ENCODE measurements around the gene FAM89A. TPM values are rescaled to one million over a fixed set of nuclear protein-coding genes. Genes with fewer than 3 reads are reported as not detected.
A peak's percentile ranks its signal among the peaks of the same experiment; 100 is the strongest.
"Not testable (repeated sequence)": the region's sequence is repeated elsewhere in the genome, so short reads cannot be mapped to it uniquely, and the experiment has no call there.

FAM89A gene
- total RNA-seq, 1 donor = 10.9 TPM

- no peaks in the 10 kb centered on the region for H3K27me3 ChIP-seq (ENCODE audit: insufficient read depth, low read length)
- no peak for DNase-seq (ENCODE audit: insufficient read length, low spot score, missing footprints)
- H3K4me3 ChIP-seq (ENCODE audit: insufficient read depth, low read length) = no peak overlapping the region
- no peaks in the 10 kb centered on the region for H3K36me3 ChIP-seq (ENCODE audit: insufficient read depth, low read length)
- H3K27ac ChIP-seq (ENCODE audit: low read depth, low read length) = no peak overlapping the region
- no peaks in the 10 kb centered on the region for H3K79me2 ChIP-seq (ENCODE audit: insufficient read depth, low read length)
- H3K4me2 ChIP-seq (ENCODE audit: insufficient read depth, low read length) = no peak overlapping the region
- no peak for TF ChIP-seq CTCF (IDR thresholded peaks at IDR 0.05; ENCODE audit: extremely low read depth, low read depth, low read length)
- H2AFZ ChIP-seq (ENCODE audit: low read length) = no peak overlapping the region
- no peaks in the 10 kb centered on the region for H3K9me3 ChIP-seq (ENCODE audit: low read depth, low read length)
- H4K20me1 ChIP-seq (ENCODE audit: insufficient read depth, low read length) = no peaks in the 10 kb centered on the region
- no peaks in the 10 kb centered on the region for H3K4me1 ChIP-seq (ENCODE audit: insufficient read depth, low read length)
Observed at GRCh38 chr1:231057410-231057809, 17.4 kb upstream of the FAM89A start.

- TF ChIP-seq CTCF (IDR thresholded peaks at IDR 0.05; ENCODE audit: extremely low read depth, low read depth, low read length) = no peak
- H3K27me3 ChIP-seq (ENCODE audit: insufficient read depth, low read length) = no peaks in the 10 kb centered on the region
- no peaks in the 10 kb centered on the region for H4K20me1 ChIP-seq (ENCODE audit: insufficient read depth, low read length)
- no peak overlapping the region for H3K4me2 ChIP-seq (ENCODE audit: insufficient read depth, low read length)
- H3K27ac ChIP-seq (ENCODE audit: low read depth, low read length) = no peak overlapping the region
- H3K4me1 ChIP-seq (ENCODE audit: insufficient read depth, low read length) = no peaks in the 10 kb centered on the region
- no peak overlapping the region for H3K4me3 ChIP-seq (ENCODE audit: insufficient read depth, low read length)
- no peak overlapping the region for H2AFZ ChIP-seq (ENCODE audit: low read length)
- DNase-seq (ENCODE audit: insufficient read length, low spot score, missing footprints) = no peak
- no peaks in the 10 kb centered on the region for H3K36me3 ChIP-seq (ENCODE audit: insufficient read depth, low read length)
- no peaks in the 10 kb centered on the region for H3K79me2 ChIP-seq (ENCODE audit: insufficient read depth, low read length)
- H3K9me3 ChIP-seq (ENCODE audit: low read depth, low read length) = no peaks in the 10 kb centered on the region
Observed at GRCh38 chr1:231055271-231055670, 15.2 kb upstream of the FAM89A start.

DNA sequence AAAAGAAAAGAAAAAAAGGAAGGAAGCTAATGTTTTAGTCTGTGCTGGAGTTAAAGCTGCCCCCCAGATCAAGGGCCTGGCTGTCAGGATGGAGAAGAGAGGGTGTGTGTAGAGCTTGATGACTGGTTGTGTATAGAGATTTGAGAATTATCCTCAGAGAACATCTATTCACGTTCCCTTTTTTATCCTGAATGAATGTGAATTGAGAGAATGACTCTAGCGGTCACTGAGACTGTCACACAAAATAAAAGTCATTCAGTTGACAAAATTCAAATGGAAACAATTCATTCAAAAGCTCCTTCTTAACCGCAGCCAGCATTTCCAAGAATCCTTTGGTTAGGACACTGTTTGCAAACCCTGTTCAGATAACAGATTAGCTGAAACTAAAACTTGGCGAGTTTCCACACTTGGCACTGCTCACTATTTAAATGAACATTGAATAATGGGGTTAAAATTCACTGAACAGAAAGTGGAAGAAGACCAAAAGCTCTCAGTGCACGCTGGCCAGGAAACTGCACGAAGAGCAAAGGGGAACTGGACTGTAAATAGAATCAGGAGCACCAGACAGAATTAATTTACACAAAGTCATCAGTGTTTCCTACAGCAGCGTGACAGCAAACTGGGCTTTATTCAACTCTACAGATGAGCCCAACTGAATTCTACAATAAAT is 13.6 kb upstream of the FAM89A start:
- Histone ChIP-seq H3K4me2 (ENCODE audit: insufficient read depth, low read length) (peak overlapping the region; percentile 50), H3K36me3 (ENCODE audit: insufficient read depth, low read length) (no peaks in the 10 kb centered on the region), H3K4me3 (ENCODE audit: insufficient read depth, low read length) (peak overlapping the region; percentile 6)

DNA sequence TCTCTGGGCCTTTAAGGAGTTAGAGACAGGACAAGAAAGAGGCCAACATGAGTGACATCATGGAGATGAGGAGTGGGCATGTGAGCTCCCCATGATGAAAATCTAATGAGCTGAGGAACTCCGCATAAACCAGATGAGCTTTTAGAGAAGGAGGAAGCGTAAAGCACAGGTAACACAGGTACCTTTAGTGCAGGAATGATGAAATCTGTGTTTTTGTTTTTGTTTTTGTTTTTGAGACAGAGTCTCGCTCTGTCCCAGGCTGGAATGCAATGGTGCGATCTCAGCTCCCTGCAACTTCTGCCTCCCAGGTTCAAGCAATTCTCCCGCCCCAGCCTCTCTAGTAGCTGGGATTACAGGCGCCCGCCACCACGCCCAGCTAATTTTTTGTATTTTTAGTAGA is 12.7 kb upstream of the FAM89A start:
- DNase-seq (ENCODE audit: insufficient read length, low spot score, missing footprints) = no peak
- Histone ChIP-seq H3K27ac (ENCODE audit: low read depth, low read length) (no peak overlapping the region), H3K4me1 (ENCODE audit: insufficient read depth, low read length) (no peaks in the 10 kb centered on the region), H3K27me3 (ENCODE audit: insufficient read depth, low read length) (no peaks in the 10 kb centered on the region), H3K4me3 (ENCODE audit: insufficient read depth, low read length) (no peak overlapping the region), H3K79me2 (ENCODE audit: insufficient read depth, low read length) (no peaks in the 10 kb centered on the region), H3K9me3 (ENCODE audit: low read depth, low read length) (no peaks in the 10 kb centered on the region), H3K36me3 (ENCODE audit: insufficient read depth, low read length) (no peaks in the 10 kb centered on the region), H2AFZ (ENCODE audit: low read length) (no peak overlapping the region), H3K4me2 (ENCODE audit: insufficient read depth, low read length) (no peak overlapping the region), H4K20me1 (ENCODE audit: insufficient read depth, low read length) (no peaks in the 10 kb centered on the region)
- TF ChIP-seq CTCF (IDR thresholded peaks at IDR 0.05; ENCODE audit: extremely low read depth, low read depth, low read length) = no peak

More for the DNA sequence above, 13.6 kb upstream of the FAM89A start:
- Histone ChIP-seq H4K20me1 (ENCODE audit: insufficient read depth, low read length) (no peaks in the 10 kb centered on the region), H3K27me3 (ENCODE audit: insufficient read depth, low read length) (no peaks in the 10 kb centered on the region), H3K9me3 (ENCODE audit: low read depth, low read length) (no peaks in the 10 kb centered on the region), H3K4me1 (ENCODE audit: insufficient read depth, low read length) (no peaks in the 10 kb centered on the region), H3K27ac (ENCODE audit: low read depth, low read length) (no peak overlapping the region), H2AFZ (ENCODE audit: low read length) (peak overlapping the region; percentile 51), H3K79me2 (ENCODE audit: insufficient read depth, low read length) (no peaks in the 10 kb centered on the region)
- peak; percentile 62 for DNase-seq (ENCODE audit: insufficient read length, low spot score, missing footprints)
- TF ChIP-seq CTCF (IDR thresholded peaks at IDR 0.05; ENCODE audit: extremely low read depth, low read depth, low read length) = no peak

DNA sequence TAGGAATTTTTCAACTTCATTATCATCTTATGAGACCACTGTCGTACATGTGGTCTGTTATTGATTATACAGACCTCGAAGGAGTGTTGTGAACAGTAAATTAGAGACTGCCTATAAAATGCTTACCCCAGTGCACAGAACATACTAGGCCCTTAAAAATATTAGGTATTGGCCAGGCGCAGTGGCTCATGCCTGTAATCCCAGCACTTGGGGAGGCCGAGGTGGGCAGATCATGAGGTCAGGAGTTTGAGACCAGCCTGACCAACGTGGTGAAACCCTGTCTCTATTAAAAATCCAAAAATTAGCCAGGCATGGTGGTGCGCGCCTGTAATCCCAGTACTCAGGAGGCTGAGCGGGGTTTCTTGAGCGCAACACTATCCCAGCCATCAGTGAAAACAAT is 10.9 kb upstream of the FAM89A start:
- not testable (repeated sequence) for H3K27me3 ChIP-seq (ENCODE audit: insufficient read depth, low read length); H3K4me2 ChIP-seq (ENCODE audit: insufficient read depth, low read length); H3K27ac ChIP-seq (ENCODE audit: low read depth, low read length); DNase-seq (ENCODE audit: insufficient read length, low spot score, missing footprints); H3K79me2 ChIP-seq (ENCODE audit: insufficient read depth, low read length); H3K9me3 ChIP-seq (ENCODE audit: low read depth, low read length); H3K4me3 ChIP-seq (ENCODE audit: insufficient read depth, low read length); H2AFZ ChIP-seq (ENCODE audit: low read length); H3K36me3 ChIP-seq (ENCODE audit: insufficient read depth, low read length); H3K4me1 ChIP-seq (ENCODE audit: insufficient read depth, low read length); H4K20me1 ChIP-seq (ENCODE audit: insufficient read depth, low read length)
